HG02981 (cell line): Measurements from ENCODE around the gene DRC1.

Source experiments
- ATAC-seq: cut with Tn5 transposase; IDR thresholded peaks from one replicate; pipeline ENCODE4 v1.9.1; 2021; ENCODE audit warnings: mild to moderate bottlenecking, moderate library complexity; ENCODE audit not compliant: unreplicated experiment

Gene DRC1

DNA sequence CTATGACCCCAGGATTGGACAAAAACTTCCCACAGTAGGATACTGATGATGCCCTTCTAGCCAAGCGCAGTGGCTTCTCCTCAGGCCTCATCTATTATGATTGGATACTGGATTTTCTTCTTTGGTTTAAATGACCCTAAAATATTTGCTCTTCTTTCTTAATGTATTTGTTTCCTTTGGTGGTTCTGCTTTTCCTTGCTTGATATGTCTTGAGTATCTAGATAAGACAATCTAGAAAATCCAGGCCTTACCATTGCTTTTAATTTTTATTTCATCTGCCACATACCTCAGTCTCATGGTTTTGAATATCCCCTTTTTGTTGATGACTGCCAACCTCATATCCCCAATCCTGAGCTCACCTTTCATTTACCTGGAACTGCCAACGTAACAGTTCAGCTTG is 40.6 kb downstream of the DRC1 start:
- ATAC-seq = no peak

DNA sequence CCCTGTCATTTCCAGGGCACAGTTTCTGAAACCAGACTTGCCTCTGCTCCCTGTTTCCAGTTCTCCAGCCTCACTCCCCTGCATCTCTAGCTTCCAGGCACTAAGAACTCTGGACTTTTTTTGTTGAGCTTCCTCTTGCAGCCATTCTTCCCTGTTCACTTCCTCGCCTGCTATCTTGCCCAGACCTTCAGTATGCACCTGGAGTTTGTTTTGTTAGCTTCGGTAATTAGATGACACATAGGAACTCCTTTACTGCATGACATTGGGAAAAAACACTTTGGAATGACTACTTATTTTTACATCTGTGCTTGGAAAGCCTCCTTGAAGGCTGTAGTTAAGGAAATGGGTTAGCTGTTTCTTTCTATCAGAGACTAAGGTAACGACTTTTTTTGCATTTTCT is 41.0 kb downstream of the DRC1 start:
- no peak for ATAC-seq

DNA sequence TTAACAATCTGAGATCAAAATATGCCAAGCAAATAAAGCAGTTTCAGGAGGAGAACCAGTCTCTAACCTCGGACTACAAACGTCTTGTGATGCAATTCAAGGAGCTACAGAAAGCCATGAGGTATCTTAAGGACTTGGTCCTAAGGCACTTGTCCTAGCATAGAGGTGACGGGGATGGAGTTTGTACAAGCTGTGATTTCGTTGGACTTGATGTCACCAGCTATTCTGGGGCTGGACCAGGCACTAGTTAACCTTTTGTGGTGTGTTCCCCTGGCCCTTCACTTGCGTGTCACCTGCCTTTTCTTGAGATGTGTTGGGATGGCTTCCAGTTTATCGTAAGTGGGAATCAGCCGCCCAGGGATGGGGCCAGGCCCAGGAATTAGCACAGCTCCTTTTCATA is 42.5 kb downstream of the DRC1 start:
- ATAC-seq = no peak

DNA sequence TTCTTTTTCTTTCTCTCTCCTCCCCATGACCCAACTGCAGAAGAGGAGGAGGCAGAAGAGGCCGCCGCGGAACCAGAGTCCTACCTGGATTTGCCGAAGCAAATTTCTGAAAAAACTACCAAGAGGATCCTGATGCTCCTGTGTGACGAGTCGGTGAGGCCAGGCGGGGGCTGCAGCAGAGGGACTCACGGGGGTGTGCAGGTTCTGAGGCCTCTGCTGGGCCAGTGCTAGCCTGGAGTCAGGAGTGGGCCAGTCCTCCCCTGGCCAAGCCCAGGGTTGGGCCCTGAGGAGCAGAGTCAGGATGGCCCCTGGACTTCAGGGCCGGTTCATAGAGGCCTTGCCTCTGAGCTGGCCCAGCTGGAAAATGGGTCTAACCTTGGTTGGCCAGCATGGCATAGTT is 46.9 kb downstream of the DRC1 start:
- no peak for ATAC-seq

GRCh38 chr2:26449278-26450030 is 47.7 kb downstream of the DRC1 start:
- no peak for ATAC-seq

GRCh38 chr2:26450031-26450635 is 48.4 kb downstream of the DRC1 start:
- ATAC-seq = no peak

DNA sequence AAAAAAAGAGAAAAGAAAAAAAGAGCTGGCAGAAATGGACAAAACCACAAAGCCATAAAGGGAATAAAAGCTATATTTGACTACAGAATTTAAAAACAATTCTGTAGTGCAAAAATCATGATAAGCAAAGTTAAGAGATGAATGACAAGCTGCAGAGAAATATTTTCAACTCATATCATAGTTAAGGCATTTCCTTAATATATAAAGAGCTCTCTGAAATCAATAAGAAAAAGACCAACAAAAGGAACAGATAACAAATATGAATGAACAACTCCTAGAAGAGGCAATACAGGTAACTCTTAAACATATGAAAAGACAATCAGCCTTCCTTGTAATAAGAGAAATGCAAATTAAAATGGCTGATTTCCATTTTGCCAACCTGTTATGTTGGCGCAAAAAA is 50.0 kb downstream of the DRC1 start:
- ATAC-seq = no peak

GRCh38 chr2:26453421-26454329 is 52.0 kb downstream of the DRC1 start:
- ATAC-seq = no peak

DNA sequence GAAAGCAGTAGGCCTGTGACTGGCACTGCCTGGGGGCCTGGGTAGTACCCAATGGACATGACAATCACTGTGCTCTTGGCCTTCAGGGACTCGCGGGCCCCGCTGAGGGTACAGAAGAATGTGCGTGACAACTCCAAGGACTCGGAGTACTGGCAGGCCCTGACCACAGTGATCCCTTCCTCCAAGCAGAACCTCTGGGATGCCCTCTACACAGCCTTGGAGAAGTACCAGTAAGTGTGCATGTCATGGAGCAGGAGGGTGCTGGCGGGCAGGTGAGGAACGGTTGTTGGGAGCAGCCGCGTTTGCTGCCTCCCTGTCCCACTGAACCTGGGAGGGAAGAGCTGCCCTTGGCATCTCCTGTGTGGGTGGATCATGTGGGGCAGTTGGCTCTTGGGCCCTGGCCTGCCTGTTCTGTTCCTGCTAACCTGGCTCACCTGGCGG is 52.9 kb downstream of the DRC1 start:
- no peak for ATAC-seq

GRCh38 chr2:26455037-26455669 is 53.4 kb downstream of the DRC1 start:
- ATAC-seq = no peak

DNA sequence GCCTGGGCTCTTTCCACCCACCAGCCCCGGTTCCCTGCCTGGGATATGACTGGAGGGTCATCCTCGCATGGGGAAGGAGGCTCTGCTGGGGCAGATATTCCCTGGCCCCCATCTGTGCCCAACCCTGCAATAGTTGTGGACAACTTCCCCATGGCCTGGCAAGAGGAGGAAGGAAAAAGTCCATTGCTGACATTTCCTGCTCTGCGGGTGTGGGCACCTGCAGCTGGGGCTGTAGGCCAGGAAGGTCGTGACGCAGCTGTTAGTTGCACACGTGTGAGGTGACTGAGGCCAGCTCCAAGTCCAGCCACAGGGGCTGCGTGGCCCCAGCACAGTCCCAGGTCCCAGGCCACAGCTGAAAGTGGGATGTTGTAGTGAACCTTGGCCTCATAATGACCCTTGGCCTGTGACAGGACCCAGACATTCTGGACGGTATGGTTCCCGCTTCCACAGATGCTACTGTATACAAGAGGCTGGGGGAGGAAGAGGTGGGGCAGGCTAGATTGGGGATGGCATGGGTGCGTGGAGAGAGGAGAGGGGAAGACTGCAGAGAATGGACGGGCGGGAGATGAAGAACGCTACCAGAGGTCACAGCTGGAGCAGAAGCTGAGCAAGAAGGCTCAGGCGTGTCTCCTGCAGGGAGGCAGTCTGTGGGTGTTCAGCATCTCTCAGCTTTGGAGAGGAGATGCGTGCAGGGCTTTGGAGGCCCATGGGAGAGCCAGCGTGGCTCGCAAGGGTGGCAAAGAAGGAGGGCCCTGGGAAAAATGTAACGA is 54.1 kb downstream of the DRC1 start:
- ATAC-seq = no peak

GRCh38 chr2:26456440-26457250 is 54.9 kb downstream of the DRC1 start:
- ATAC-seq = no peak

DNA sequence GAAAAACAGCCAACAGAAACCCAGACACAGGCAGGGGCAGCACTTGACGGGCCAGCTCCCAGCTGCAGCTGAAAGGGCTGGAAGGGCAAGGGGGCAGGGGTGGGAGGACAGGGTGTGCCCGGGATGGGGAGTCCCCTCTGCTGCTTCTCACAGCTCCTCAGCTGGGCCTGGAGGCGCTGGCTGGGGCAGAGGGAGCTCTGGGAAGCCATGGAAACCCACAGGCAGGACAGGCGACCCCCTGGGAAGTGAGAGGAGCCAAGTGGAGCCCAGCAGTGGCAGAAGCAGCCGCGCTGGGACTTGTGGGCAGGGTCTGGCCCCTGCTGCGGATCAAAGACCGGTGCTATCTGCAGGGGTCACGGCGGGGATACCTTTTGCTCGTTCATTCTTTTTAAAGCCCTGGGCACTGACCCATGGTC is 55.5 kb downstream of the DRC1 start:
- no peak for ATAC-seq

DNA sequence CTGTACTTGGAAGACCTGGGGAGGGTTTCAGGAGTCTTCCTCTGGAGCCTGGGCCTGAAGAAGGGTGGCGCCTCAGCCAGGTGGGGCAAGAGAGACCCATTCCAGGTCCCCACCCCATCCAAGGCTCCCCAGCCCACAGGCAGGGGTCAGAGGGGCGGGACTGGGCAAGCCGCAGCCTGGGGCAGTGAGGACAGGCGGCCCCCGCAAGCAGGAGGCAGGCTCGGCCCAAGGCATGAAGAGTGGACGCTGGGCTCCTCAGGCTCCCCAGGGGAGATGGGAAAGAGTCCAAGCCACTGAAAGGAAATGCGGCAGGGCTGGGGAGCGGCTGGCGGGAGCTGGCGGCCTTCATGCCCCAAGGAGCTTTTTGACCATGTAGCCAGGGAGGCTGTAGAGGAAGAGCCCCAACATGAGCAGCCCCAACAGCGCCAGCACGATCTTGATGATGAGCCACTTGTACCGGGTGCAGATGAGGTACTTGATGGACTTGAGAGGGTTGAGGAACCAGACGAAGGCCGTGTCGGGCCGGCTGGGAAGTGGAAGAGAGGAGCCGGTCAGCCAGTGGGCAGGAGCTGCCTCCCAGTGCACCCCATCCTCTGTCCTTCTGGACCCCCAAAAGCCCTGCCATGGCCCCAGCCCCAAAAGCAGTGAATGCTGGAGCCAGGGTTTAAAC is 56.1 kb downstream of the DRC1 start:
- no peak for ATAC-seq

DNA sequence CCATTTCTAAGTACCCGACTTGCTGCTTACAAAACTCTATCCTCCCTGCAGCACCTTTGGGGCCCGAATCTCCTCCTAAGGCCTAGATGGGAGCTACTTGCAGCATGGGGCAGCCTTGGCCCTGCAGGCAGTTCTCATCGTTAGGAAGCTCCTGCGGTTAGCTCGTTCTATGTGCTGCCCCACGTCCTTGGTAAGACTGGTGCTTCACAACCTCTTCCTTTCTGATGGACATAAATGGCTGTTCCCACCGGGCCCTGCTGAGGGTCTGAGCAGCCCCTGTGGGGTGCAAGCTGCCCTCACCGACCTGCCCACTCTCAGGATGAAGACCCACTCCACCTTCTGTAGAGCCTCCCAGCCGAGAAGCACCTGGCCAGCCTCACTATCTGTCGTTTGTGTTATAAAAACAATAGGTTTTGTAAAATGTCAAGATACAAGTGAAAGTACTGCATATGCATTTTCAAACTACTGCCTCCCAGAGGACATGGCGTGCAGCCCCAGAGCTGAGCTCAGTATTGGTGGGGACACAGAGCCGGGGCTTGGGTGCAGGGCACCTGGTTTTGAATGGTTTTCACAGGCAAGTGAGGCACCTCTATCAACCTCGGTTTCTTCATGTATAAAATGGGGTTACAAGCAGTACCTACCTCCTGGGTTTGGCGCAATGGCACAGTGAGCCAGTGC is 56.8 kb downstream of the DRC1 start:
- no peak for ATAC-seq

DNA sequence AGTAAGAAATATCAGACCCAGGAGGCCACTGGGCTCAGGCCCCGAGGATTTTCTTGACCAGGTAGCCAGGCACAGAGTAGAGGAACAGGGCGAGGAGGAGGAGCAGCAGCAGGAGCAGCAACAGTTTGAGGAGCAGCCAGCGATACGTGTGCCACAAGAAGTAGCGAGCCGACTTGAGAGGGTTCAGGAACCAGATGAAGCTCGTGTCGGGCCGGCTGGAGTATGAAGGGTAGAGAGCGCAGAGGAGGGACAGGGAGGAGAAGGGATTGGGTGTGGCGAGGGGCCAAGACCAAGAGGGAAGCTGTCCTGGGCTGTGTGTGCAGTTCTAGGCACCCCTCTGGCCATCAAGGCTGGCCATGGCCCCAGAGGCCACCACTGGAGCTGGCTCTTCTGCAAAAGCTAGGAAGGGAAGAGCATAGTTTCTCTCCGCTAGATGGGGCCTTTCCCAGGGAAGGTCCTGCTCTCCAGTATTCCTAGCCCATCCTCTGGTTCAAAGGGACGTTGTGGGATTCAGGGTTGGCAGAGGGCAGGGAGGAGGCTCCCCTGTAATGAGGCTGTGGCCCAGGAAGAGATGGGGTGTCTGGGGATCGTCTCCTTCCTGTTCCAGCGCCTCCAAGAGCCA is 58.4 kb downstream of the DRC1 start:
- no peak for ATAC-seq

- no peak for ATAC-seq
These were observed 58.9 kb downstream of the DRC1 start for GRCh38 chr2:26460613-26461031.

- ATAC-seq = no peak
These were observed 59.9 kb downstream of the DRC1 start for GRCh38 chr2:26461601-26462023.
